GM12878 (cell line): ENCODE results near the gene IFNAR1. TPM values are rescaled to one million over a fixed set of nuclear protein-coding genes. Genes with fewer than 3 reads are reported as not detected.

ENCODE experiments used
- ATAC-seq: fragments of 200-7000 bp; cut with Tn5 transposase; 3 replicates; pipeline ENCODE4 v1.9.1; 2020; ENCODE audit warnings: mild to moderate bottlenecking, moderate library complexity
- BruUV-seq: library from RNA; stranded (reverse); fragments of 400-500 nt; replicated peaks from 2 replicates; lab custom pipeline; 2021; lab: Mats Ljungman, UMichigan
- CTCF ChIA-PET: fragments of 300-600 bp; sonication (Branson Sonifier 250); formaldehyde crosslinking; extraction: SDS; loops from one replicate; lab custom pipeline; 2021; ENCODE audit warnings: inconsistent platforms; lab: Yijun Ruan, JAX
- POLR2A ChIA-PET: fragments of 350-600 bp; formaldehyde crosslinking; extraction: SDS; loops from one replicate; lab custom pipeline; 2021; ENCODE audit warnings: inconsistent platforms; lab: Charles Lee
- RAD21 ChIA-PET: fragments of 300-600 bp; sonication (Branson Sonifier 250); formaldehyde crosslinking; loops from one replicate; lab custom pipeline; 2023; ENCODE audit warnings: antibody characterized with exemption; ENCODE audit not compliant: unreplicated experiment; lab: Charles Lee
- SMC1A ChIA-PET: fragments of 300-600 bp; sonication (Branson Sonifier 250); formaldehyde crosslinking; loops from one replicate; lab custom pipeline; 2023; ENCODE audit not compliant: unreplicated experiment, uncharacterized antibody; lab: Charles Lee
- DNase-seq: peaks from one replicate; pipeline ENCODE4 v3.0.0-alpha.2; 2011; ENCODE audit warnings: low read depth, low spot score
- FAIRE-seq: peaks from 3 replicates; lab custom pipeline; 2011; peaks lifted over from hg19 to GRCh38; lab: Jason Lieb, UNC
- H2AFZ ChIP-seq: 2 replicates; pipeline ENCODE4 v1.6.0; 2011; ENCODE audit warnings: low read depth, low read length, control low read depth; ENCODE audit not compliant: control insufficient read depth
- H3K27ac ChIP-seq: 2 replicates; pipeline ENCODE4 v1.5.1; 2011; ENCODE audit warnings: control low read depth; ENCODE audit not compliant: control insufficient read depth, insufficient read depth
- H3K27me3 ChIP-seq, 2 experiments: replicated peaks in 1 of 2; 2 replicates each; pipeline versions ENCODE4 v1.6.0 to v1.6.1; 2011; ENCODE audit warnings: low read length in 1 of 2; ENCODE audit not compliant: control insufficient read depth in 2 of 2, insufficient read depth in 2 of 2
- H3K36me3 ChIP-seq, 2 experiments: 2 replicates each; pipeline ENCODE4 v1.5.1; 2011; ENCODE audit warnings: low read length in 1 of 2; ENCODE audit not compliant: control insufficient read depth in 2 of 2, insufficient read depth in 2 of 2
- H3K4me1 ChIP-seq: 2 replicates; pipeline ENCODE4 v1.6.1; 2011; ENCODE audit warnings: mild to moderate bottlenecking, low read length, moderate library complexity, mixed read lengths; ENCODE audit not compliant: control insufficient read depth, insufficient read depth
- H3K4me2 ChIP-seq: 2 replicates; pipeline ENCODE4 v1.6.0; 2011; ENCODE audit warnings: control low read depth; ENCODE audit not compliant: control insufficient read depth, insufficient read depth
- H3K4me3 ChIP-seq: fragments of 200-600 bp; sonication (generic); 2 replicates; pipeline ENCODE4 v1.5.1; 2016
- H3K79me2 ChIP-seq: 2 replicates; pipeline ENCODE4 v1.6.0; 2011; ENCODE audit warnings: low read length; ENCODE audit not compliant: control insufficient read depth, insufficient read depth
- H3K9ac ChIP-seq: 2 replicates; pipeline ENCODE4 v1.8.0; 2011; ENCODE audit warnings: low read length, control low read depth, mixed read lengths; ENCODE audit not compliant: control insufficient read depth, insufficient read depth
- H3K9me3 ChIP-seq: replicated peaks from 3 replicates; pipeline ENCODE4 v1.5.1; 2011; ENCODE audit warnings: mild to moderate bottlenecking, low read length; ENCODE audit not compliant: control insufficient read depth, insufficient read depth
- H4K20me1 ChIP-seq: 2 replicates; pipeline ENCODE4 v1.6.0; 2011; ENCODE audit not compliant: control insufficient read depth, insufficient read depth
- BMI1 ChIP-seq: fragments of 450-650 bp; IDR thresholded peaks from 2 replicates; pipeline ENCODE4 v1.6.1; 2016; ENCODE audit warnings: mild to moderate bottlenecking, moderate library complexity, borderline replicate concordance
- CEBPZ ChIP-seq: fragments of 150-350 bp; IDR thresholded peaks from 2 replicates; pipeline ENCODE4 v1.6.1; 2016; ENCODE audit warnings: low read depth, low read length
- CREB1 ChIP-seq: IDR thresholded peaks from 2 replicates; pipeline ENCODE4 v1.6.1; 2012; ENCODE audit warnings: low read depth, mild to moderate bottlenecking, inconsistent platforms
- ESRRA ChIP-seq: IDR thresholded peaks from 2 replicates; pipeline ENCODE4 v1.6.1; 2012; ENCODE audit warnings: mild to moderate bottlenecking, low read length, improper control_type of control experiment
- IRF5 ChIP-seq: fragments of 450-650 bp; IDR thresholded peaks from 2 replicates; pipeline ENCODE4 v1.6.1; 2017; ENCODE audit warnings: borderline replicate concordance
- MEF2B ChIP-seq: fragments of 450-650 bp; IDR thresholded peaks from 2 replicates; pipeline ENCODE4 v1.6.1; 2018; ENCODE audit warnings: mild to moderate bottlenecking, moderate library complexity; ENCODE audit not compliant: partially characterized antibody, poor library complexity, severe bottlenecking
- MYC ChIP-seq: IDR thresholded peaks from 2 replicates; pipeline ENCODE4 v1.6.1; 2011; ENCODE audit warnings: mild to moderate bottlenecking, low read length, moderate library complexity, inconsistent platforms; ENCODE audit not compliant: insufficient read depth, insufficient replicate concordance, insufficient read length, severe bottlenecking
- POLR2A ChIP-seq: IDR thresholded peaks from 2 replicates; pipeline ENCODE4 v1.6.1; 2011; ENCODE audit warnings: low read depth, mild to moderate bottlenecking, low read length
- RAD51 ChIP-seq: fragments of 450-650 bp; IDR thresholded peaks from 2 replicates; pipeline ENCODE4 v1.6.1; 2016; ENCODE audit warnings: moderate library complexity, mild to moderate bottlenecking, inconsistent platforms
- SMAD1 ChIP-seq: fragments of 450-650 bp; IDR thresholded peaks from 2 replicates; pipeline ENCODE4 v1.6.1; 2018; ENCODE audit warnings: mild to moderate bottlenecking, low read depth; ENCODE audit not compliant: partially characterized antibody
- SP1 ChIP-seq: IDR thresholded peaks from one replicate; pipeline ENCODE4 v1.6.1; 2011; ENCODE audit warnings: low read depth, low read length
- SREBF1 ChIP-seq: IDR thresholded peaks from 2 replicates; pipeline ENCODE4 v1.6.1; 2012; ENCODE audit warnings: mild to moderate bottlenecking, low read length
- SRF ChIP-seq, 2 experiments: IDR thresholded peaks; 2 replicates each; pipeline ENCODE4 v1.6.1; 2011; ENCODE audit warnings: low read depth in 2 of 2, low read length in 2 of 2, mild to moderate bottlenecking in 1 of 2, moderate library complexity in 1 of 2
- ZNF384 ChIP-seq: IDR thresholded peaks from 2 replicates; pipeline ENCODE4 v1.6.1; 2012; ENCODE audit warnings: low read depth, mild to moderate bottlenecking, low read length, improper control_type of control experiment, borderline replicate concordance
- WGBS: methylation state at CpG from one replicate; pipeline ENCODE4 v1.1.6; 2016; ENCODE audit warnings: low lambda C conversion rate; ENCODE audit not compliant: insufficient replicate concordance, insufficient coverage; ENCODE audit errors: missing lambda C conversion rate; 5-methylcytosine and 5-hydroxymethylcytosine counted together
- in situ Hi-C: fragments of 300-500 bp; cut with MboI; formaldehyde crosslinking; loops from 9 replicates; pipeline ENCODE4 v1.14.3; 2018; ENCODE audit warnings: mixed read lengths
- intact Hi-C: fragments of 100-400 bp; cut with micrococcal nuclease; formaldehyde crosslinking; loops from one replicate; pipeline ENCODE4 v1.14.2; 2022; ENCODE audit not compliant: unreplicated experiment
- polyA plus RNA-seq, 11 experiments: library from polyadenylated mRNA; depleted of rRNA in 4 of 11; unstranded in 6 of 11; stranded (reverse) in 5 of 11; fragments of >200 nt; fragmentation: Nextera tagmentation in 4 of 11; fragmentation: Illumina TruSeq in 1 of 11; extraction: Ambion mirVana in 4 of 11; extraction: Trizol in 1 of 11; gene quantifications; 1 replicate in 1 of 11; 2 replicates in 10 of 11; pipeline versions ENCODE4 v1.2.1 to v1.2.3, GENCODE V29; 2011 to 2016; ENCODE audit warnings: inconsistent platforms in 2 of 11, missing spikeins in 2 of 11, low read depth in 1 of 11
- total RNA-seq, 4 experiments: library from RNA; depleted of rRNA in 3 of 4; stranded (reverse); fragments of >200 nt in 3 of 4; fragmentation: Illumina TruSeq in 1 of 4; extraction: Trizol in 1 of 4; gene quantifications; 2 replicates each; pipeline versions ENCODE4 v1.2.1 to v1.2.3, GENCODE V29; 2013 to 2021
- TF ChIP-seq, protein P1 (sequence below): IDR thresholded peaks from 2 replicates; pipeline ENCODE4 v1.6.1; 2011; ENCODE audit warnings: mild to moderate bottlenecking, low read depth, low read length, moderate library complexity; ENCODE audit not compliant: insufficient replicate concordance

The IFNAR1 gene
- total and polyA plus RNA-seq, 10 of the 15 experiments (the other 5 are each of a cell fraction or from before 2014, with no cell fraction given), result 12.0 to 62.4 (median 24.6) TPM

GRCh38 chr21:33390479-33390878 lies 65.7 kb downstream of the IFNAR1 start (continued):
- TF ChIP-seq CEBPZ (no peak), SREBF1 (no peak)

GRCh38 chr21:33391656-33392055 lies 66.9 kb downstream of the IFNAR1 start:
- RAD21 ChIA-PET, result no interaction called here
- Histone ChIP-seq H3K36me3 (no peaks in the 10 kb centered on the region), H2AFZ (no peak overlapping the region), H3K4me1 (peaks cover 12% of the 10 kb centered on the region), H3K4me3 (no peak overlapping the region), H3K9ac (no peak overlapping the region), H3K27me3 (no peaks in the 10 kb centered on the region), H3K79me2 (no peaks in the 10 kb centered on the region), H4K20me1 (no peaks in the 10 kb centered on the region), H3K27ac (no peak overlapping the region), H3K4me2 (no peak overlapping the region), H3K9me3 (no peaks in the 10 kb centered on the region)
- in situ Hi-C loops (no loop called here), intact Hi-C loops (no loop called here)
- FAIRE-seq (no peak), ATAC-seq (no peak), DNase-seq (no peak)
- no TSS peak for BruUV-seq
- WGBS, result 81% methylated on average over 6 of the region's 6 CpGs
- SMC1A ChIA-PET, result no interaction called here
- POLR2A ChIA-PET, result interaction anchor here (1.0 kb wide), 1 partner anchor 41 kb away, joined by 3 read pairs; no protein-coding TSS in a partner anchor
- no peak for TF ChIP-seq IRF5
- TF ChIP-seq CREB1, result no peak
- no peak for TF ChIP-seq POLR2A
- TF ChIP-seq MEF2B, result no peak
- TF ChIP-seq BMI1, result no peak
- TF ChIP-seq ZNF384, result no peak
- TF ChIP-seq, protein P1, sequence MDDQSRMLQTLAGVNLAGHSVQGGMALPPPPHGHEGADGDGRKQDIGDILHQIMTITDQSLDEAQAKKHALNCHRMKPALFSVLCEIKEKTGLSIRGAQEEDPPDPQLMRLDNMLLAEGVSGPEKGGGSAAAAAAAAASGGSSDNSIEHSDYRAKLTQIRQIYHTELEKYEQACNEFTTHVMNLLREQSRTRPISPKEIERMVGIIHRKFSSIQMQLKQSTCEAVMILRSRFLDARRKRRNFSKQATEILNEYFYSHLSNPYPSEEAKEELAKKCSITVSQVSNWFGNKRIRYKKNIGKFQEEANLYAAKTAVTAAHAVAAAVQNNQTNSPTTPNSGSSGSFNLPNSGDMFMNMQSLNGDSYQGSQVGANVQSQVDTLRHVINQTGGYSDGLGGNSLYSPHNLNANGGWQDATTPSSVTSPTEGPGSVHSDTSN, result no peak
- no peak for TF ChIP-seq SMAD1
- no peak for TF ChIP-seq SP1
- no peak for TF ChIP-seq MYC
- no peak for TF ChIP-seq RAD51
- TF ChIP-seq ESRRA, result no peak
- TF ChIP-seq SRF (IDR thresholded peaks at IDR 0.05; ENCODE audit: low read depth in 2 of 2, low read length in 2 of 2), result no peak
- CTCF ChIA-PET, result no interaction called here
